Activated CD4-positive, alpha-beta T cell treated with anti-CD3 and anti-CD28 coated beads, Interleukin-2, amount 50 U/mL, for 24 hours (primary cell): ENCODE data around the gene C2CD4C.
"Not testable (repeated sequence)": the region's sequence is repeated elsewhere in the genome, so short reads cannot be mapped to it uniquely, and the experiment has no call there.

ENCODE experiments used
- DNase-seq, 2 donors: peaks; one replicate each; pipeline ENCODE4 v3.0.0-alpha.2; 2020; ENCODE audit warnings: low read depth in 1 of 2, low spot score in 1 of 2

Gene C2CD4C, protein sequence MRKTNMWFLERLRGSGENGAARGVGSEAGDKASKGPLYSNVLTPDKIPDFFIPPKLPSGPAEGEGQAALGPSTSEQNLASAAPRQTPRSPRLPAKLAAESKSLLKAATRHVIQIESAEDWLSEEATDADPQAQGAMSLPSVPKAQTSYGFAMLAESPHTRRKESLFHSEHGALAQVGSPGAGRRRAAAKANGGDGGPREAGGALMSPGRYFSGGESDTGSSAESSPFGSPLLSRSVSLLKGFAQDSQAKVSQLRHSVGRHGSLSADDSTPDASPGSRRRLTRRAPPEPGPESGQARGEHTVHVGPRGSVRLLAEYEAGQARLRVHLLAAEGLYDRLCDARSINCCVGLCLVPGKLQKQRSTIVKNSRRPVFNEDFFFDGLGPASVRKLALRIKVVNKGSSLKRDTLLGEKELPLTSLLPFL

DNA sequence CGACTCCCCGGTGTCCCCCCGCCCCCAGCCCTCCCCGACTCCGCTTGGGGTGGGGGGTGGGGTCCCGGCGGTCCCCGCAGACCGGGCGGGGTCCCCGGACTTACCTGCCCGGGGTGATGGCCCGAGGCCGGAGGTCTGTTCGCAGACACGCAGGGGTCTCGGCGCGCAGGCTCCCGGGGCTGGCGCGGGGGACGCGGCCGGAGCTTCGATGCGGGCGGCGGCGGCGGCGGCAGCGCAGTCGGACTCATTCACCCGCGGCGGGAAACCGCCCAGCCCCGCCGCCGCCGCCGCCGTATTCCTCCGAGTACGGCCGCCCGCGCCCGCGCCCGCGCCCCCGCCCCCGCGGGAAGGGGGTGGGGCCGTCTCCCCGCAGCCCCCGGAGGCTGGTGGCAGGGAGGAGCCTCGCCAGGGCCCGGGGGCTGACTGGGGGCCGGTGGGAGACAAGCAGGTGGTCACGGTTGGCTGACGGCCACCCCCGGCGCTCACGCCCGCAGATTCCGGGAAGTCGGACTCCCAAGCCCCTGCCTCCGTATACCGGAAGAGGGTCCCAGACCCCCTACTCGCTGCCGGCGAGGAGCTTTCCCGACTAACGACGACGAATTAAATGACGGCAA lies at the start of gene C2CD4C:
Gene C2CD4C, minus strand, starts transcription at position 246 of the 614 bp plus-strand sequence. CDS start 786 bp downstream, outside the sequence.
- DNase-seq, result no peak

DNA sequence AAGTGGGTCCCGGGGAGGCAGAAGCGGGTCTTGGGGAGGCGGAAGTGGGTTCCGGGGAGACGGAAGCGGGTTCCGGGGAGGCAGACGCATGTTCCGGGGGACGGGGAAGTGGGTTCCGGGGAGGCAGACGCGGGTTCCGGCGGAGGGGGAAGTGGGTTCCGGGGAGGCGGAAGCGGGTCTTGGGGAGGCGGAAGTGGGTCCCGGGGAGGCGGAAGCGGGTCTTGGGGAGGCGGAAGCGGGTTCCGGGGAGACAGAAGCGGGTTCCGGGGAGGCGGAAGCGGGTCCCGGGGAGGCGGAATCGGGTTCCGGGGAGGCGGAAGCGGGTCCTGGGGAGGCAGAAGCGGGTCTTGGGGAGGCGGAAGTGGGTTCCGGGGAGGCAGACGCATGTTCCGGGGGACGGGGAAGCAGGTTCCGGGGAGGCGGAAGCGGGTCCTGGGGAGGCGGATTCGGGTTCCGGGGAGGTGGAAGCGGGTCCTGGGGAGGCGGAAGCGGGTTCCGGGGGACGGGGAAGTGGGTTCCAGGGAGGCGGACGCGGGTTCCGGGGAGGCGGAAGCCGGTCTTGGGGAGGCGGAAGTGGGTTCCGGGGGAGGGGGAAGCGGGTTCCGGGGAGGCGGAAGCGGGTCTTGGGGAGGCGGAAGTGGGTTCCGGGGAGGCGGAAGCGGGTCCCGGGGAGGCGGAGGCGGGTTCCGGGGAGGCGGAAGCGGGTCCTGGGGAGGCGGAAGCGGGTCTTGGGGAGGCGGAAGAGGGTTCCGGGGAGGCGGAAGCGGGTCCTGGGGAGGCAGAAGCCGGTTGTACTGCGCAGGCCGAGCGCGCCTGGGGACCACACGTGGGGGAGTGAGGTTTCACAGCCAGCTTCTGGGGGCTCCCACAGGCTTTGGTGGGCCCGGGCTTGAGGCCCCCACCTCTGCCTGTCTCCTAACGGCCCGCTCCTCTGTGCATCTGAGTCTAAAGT lies 49.4 kb upstream of the C2CD4C start:
- no peak for DNase-seq

DNA sequence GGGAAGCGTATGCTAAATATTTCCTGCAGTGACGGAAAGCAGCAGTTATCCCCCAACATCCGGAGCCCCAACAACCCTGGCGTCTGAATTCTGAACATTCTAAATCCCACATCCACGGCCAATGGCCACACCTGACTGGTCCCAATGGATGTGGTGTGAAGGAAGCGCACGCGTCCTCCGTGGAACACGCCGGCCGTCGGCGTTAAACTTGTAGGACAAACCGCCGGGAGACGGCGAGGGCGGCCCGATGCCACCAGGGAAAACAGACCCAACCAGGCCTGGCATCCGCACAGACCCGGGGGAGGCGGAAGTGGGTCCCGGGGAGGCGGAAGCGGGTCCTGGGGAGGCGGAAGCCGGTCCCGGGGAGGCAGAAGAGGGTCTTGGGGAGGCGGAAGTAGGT lies 48.7 kb upstream of the C2CD4C start:
- no peak for DNase-seq

DNA sequence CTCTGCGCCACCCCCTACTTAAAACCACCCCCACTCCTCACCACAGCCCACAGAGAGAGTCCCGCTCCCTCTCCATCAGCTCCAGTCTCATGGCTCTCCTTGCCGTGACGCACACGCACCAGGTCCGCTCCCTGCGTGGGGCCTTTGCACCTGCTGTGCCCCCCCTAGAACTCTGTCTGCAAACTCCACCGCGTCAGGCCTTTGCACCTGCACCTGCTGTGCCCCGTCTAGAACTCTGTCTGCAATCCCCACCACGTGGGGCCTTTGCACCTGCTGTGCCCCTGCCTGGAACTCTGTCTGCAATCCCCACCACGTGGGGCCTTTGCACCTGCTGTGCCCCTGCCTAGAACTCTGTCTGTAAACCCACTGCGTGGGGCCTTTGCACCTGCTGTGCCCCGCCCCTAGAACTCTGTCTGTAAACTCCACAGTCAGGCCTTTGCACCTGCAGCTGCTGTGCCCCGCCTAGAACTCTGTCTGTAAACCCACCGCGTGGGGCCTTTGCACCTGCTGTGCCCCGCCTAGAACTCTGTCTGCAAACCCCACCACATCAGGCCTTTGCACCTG lies 47.7 kb upstream of the C2CD4C start:
- no peak for DNase-seq

DNA sequence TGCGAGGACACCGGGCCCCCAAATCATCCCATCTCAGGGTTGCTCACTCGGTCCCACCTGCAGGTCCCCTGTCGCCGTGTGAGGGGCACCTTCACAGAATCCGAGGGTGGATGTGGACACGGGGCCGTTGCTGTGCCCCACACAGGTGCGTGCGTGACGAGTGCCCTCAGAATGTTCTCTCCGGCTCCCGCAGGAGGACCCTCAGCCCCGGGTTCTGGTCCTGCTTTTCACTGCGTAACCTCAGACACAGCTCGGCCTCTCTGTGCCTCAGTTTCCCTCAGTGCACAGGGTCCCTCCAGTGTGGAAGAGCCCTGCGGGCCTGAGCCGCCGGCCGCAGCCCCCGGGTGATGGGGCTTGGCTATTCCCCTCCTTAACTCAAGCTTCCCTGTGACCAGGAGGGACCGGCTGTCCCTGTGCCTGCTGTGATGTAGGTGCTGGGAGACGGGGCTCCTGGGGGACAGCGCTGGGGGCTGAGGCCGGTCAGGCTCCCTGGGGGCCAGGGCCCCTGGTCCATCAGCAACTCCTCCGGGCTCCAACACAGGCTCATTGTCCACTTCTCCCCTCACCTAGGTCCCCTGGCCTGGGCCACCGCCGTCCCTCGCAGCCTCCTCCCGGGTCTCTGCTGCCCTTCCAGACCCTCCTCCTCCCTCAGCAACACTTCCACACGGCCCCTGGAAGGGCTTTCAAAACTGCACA lies 47.1 kb upstream of the C2CD4C start:
- no peak for DNase-seq

DNA sequence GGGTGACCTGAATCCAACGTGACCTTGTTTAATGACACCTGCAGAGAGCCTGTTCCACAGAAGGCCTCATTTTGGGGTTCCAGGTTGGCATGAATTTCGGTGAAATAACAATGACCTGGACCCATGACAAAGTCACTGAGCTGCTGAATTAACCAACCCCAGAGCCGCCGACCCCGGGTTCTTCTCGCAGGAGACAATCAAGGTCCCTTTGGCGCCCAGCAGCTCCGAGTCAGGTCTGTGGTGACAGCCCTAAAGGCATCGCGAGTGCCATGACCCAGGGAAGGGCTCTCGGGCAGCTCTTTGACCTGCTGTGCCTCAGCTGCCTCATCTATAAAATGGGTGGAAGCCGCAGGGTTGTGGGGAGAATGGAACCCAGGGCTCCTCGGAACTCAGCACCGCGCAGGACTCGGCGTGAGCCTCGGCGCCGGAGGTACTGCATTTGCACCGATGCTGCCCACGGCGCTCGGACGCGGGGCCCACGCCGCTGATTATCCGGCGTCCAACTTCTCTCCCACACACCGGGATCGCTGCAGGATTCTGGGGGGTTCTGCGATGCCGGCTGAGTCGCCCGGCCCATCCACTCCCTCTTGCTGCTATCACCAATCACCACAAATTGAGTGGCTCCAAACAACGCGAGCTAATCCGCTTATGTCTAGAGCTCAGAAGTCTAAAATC lies 46.2 kb upstream of the C2CD4C start:
- DNase-seq, result no peak

DNA sequence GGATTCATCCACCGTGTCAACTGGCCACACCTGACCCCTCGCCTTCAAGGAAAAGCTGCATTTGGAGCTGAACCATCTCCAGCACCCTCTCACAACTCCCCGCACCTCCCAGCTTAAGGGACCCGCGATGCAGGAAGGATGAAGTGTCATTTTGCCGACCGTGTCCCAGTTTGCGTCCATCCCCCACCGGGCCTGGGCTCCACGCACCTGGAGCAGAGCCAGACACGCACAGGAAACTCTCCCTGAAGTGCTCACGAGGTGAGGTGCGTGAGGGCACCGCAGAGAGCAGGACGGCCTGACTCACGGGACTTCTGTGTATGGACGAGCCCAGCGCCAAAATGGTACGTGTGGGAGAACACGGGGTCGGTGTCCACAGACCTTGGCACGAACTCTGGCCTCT lies 44.7 kb upstream of the C2CD4C start:
- DNase-seq, result no peak

DNA sequence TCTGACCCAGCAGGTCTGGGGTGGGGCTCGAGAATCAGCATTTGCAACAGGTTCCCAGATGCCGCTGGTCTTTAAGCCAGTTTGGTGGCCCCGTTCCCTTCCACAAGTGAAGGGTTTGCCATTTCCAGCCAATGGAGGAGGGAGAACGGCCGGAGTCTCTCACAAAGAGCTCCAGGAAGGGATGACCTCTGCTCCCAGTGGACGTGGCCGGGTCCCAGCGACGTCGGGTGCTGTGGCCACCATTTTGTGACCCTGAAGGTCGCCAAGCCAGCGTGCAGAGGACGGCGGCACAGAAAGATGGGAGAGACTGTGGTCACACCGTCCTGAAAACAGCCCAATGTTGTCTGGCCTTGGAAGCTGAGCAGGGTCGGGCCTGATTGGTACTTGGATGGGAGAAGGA lies 43.9 kb upstream of the C2CD4C start:
- DNase-seq, result no peak

DNA sequence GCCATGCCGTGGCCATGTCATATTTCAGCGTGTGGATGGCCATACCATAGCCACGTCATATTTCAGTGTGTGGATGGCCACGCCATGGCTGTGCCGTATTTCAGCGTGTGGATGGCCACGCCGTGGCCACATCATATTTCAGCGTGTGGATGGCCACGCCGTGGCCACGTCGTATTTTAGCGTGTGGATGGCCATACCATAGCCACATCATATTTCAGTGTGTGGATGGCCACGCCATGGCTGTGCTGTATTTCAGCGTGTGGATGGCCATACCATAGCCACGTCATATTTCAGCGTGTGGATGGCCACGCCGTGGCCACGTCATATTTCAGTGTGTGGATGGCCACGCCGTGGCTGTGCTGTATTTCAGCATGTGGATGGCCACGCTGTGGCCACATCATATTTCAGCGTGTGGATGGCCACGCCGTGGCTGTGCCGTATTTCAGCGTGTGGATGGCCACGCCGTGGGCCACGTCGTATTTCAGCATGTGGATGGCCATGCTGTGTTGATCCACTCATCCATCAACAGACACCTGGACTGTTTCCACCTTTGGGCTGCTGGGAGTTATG lies 42.0 kb upstream of the C2CD4C start:
- DNase-seq, result not testable (repeated sequence)

DNA sequence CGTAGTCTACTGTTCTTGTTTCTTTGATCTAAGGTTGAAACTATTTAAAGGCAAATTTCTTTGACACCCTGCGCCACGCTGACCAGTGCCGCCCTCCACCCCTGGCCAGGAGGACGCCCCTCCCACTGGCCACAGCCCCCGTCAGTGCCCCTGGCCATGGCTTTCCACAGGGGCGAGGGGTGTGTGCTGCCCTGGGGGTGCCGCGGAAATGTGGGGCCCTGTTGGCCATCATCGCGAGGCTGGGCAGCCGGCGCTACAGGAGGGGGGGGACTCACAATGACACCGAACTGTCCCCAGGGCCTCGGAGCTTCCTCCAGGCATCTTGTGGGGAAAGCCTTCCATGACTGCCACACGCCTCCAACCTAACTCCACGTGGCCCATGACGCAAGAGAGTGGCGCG lies 41.0 kb upstream of the C2CD4C start:
- no peak for DNase-seq

DNA sequence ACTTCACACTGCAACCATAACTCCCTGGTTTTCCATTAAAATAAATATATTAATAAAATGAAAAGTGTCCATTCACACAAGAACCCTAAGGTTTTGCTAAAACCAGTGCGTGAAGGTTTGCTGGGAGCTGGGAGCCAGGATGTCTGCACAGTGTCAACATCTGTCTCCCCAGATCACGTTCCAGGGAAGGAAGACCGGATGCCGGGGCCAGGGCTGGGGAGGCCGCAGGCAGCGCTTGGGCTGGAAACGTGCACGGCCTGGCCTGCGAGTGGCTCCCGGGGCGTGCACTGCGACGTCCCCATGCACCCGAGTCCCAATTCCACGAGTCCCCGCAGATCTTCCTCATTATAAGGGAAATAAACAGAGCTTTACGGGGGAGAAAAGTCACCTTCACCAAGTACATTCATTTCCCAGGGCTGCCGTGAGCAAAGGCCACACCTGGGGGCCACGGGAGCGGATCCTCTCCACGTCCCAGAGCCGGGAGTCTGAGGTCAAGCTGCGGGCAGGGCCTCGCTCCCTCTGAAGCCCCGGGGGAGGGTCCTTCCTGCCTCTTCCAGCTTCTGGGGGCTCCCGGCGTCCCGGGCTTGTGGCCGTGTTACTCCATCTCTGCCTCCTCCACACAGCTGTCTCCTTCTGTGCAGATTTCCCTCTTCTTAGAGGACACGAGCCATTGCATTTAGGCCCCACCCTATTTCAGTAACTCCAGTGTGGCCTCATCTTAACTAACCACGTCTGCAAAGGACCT lies 39.0 kb upstream of the C2CD4C start:
- no peak for DNase-seq

DNA sequence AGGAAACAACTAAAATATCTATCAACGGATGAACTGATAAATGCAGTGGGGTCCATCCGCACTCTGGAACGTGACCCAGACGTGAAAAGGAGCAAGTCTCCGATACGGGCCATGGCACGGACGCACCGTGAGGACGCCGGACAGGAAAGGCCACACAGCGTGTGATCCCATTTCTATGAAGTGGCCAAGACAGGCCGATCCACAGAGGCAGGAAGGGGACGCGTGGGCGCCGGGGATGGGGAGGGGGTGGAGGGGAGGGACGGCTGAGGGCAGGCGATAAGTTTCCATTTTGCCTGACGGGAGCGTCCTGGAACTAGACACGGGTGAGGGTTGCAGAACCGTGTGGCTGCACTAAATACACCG lies 38.1 kb upstream of the C2CD4C start:
- DNase-seq, result no peak

DNA sequence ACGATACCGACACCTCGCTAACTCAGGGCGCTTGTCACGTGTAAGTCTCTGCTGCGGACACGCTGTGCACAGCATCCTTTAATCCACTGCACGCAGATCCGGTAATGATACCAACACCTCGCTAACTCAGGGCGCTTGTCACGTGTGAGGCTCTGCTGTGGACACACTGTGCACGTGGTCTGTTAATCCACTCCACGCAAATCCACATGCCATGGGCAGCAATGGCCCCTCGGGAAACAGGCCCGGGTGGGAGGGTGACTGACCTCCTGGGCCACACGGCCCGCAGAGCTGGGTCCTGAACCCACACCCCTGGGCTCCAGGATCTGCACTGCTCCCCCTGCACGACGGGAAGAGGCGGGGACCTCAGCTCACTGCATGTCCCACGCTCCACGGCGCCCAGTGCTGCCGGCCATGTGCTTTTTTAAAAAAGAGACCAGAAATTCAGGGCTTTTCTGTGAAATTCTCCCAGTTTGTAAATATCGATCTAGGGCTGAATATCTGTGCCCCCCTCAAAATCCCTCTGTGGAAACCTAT lies 35.8 kb upstream of the C2CD4C start:
- no peak for DNase-seq

DNA sequence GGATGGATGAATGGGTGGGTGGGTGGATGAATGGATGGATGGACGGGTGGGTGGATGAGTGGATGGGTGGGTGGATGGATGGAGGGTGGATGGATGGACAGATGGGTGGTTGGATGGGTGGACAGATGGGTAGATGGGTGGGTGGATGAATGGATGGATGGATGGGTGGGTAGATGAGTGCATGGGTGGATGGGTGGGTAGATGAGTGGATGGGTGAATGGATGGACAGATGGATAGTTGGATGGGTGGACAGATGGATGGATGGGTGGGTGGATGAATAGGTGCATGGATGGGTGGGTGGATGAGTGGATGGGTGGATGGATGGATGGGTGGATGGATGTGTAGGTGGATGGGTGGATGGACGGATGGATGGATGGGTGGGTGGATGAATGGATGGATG lies 34.1 kb upstream of the C2CD4C start:
- DNase-seq, result no peak

DNA sequence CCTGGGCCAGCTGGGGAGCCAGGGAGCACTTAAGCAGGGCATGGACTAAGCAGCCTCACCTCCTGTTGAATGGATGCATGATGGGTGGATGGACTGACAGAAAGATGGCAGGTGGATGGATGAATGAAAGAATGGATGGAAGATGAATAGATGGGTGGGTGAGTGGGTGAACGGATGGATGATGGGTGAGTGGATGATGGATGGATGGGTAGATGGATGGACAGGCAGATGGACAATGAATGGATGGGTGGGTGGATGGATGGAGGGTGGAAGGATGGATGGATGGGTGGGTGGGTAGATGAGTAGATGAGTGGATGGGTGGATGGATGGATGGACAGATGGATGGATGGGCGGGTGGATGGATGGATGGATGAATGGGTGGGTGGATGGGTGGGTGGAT lies 33.1 kb upstream of the C2CD4C start:
- DNase-seq, result no peak

DNA sequence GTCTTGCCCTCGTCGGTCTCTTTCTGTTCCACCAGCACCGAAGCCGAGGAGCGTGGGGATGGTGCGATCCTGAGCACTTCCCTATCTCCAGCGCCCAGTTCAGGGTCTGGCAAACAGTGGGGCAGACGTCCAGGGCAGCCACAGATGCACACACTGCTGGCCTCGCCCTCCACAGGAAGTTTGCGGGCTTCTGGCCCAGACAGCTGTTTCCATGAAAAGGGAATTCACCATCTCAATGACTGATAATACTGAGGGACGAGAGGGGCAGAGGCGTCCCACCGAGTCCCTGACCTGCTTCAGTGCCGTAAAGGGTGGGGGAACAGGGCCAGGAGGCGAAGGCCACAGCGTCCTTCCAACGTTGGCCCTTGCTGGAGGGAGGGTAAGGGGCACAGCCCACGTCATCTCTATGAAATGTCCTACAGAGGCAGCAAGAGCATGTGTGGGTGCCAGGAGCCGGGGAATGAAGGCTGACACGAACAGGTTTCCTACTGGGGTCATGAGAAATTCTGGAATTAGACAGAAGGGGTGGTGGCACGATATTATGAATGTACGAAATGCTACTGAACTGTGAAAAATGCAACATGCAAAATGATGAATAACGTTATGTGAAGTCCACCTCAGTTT lies 32.4 kb upstream of the C2CD4C start:
- DNase-seq, result no peak

DNA sequence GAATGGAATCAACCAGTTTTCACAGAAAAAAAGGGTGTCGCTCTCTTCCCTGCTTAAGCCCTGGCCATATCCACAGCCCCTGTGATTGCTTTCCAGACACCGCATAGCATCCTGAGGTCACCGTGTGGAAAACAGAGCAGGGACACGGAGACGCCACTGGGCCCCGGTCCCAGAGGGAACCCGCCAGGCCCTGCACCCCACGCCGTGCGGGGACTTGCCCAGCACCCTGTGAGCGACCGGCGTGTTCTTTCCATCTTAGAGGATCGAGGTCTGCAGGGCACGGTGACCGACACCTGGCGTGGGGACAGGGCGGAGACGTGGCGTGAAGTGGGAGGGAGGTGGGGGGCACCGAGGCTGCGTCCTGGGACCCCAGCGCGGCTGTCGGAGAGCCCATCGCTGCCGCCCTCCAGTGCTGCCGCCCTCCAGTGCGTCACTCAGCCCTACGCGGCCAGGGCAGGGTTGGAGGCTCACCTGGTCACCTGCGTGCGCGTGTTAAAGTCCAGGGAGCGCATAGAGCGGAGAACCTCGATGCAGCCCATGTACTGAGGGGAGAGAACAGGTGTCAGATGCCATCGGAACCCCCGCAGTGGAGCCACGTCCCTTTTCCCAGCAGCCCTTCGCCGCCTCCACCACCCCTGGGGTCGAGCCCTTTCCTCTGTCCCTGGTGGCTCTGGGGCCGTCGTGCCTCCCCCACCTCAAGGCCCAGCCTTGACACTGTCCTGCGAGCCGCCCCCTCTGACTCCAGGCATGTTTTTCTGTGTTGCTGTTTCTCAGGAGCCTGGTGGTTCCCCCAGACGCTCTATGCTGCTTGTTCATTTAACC lies 31.7 kb upstream of the C2CD4C start:
- DNase-seq, result no peak
